IPS DF 6.9 (cell line): ENCODE data around the gene RENBP.

Experiments
- DNase-seq: peaks from one replicate; pipeline ENCODE4 v3.0.0-alpha.2; 2013; ENCODE audit warnings: low read depth, low spot score
- H3K27ac ChIP-seq: one replicate; pipeline ENCODE4 v1.5.1; 2013; ENCODE audit warnings: low read length, control low read depth
- H3K27me3 ChIP-seq: 2 replicates; pipeline ENCODE4 v1.6.1; 2013; ENCODE audit warnings: mild to moderate bottlenecking, low read length; ENCODE audit not compliant: control insufficient read depth, insufficient read depth
- H3K36me3 ChIP-seq: 2 replicates; pipeline ENCODE4 v1.6.1; 2013; ENCODE audit warnings: low read length; ENCODE audit not compliant: control insufficient read depth, insufficient read depth
- H3K4me1 ChIP-seq: 2 replicates; pipeline ENCODE4 v1.6.1; 2013; ENCODE audit warnings: low read length; ENCODE audit not compliant: control insufficient read depth, insufficient read depth
- H3K4me3 ChIP-seq: 2 replicates; pipeline ENCODE4 v1.5.1; 2013; ENCODE audit warnings: mild to moderate bottlenecking, low read length
- H3K9me3 ChIP-seq: 2 replicates; pipeline ENCODE4 v1.6.1; 2013; ENCODE audit warnings: low read length, inconsistent platforms; ENCODE audit not compliant: control insufficient read depth, insufficient read depth
- WGBS: extraction: QIAGEN DNeasy Blood & Tissue Kit; methylation state at CpG from one replicate; pipeline ENCODE4 v1.1.7; 2013; ENCODE audit warnings: mixed read lengths, missing lambda C conversion rate; ENCODE audit not compliant: insufficient read length, insufficient coverage; 5-methylcytosine and 5-hydroxymethylcytosine counted together

RENBP gene

GRCh38 chrX:153907456-153907855, 37.0 kb downstream of the RENBP start:
- no peaks in the 10 kb centered on the region for H3K27me3 ChIP-seq
- H3K4me3 ChIP-seq, result no peak overlapping the region
- DNase-seq, result no peak
- H3K36me3 ChIP-seq, result no peaks in the 10 kb centered on the region; the same call in 1 of the 2 replicates
- no peak overlapping the region for H3K27ac ChIP-seq
- peaks cover 3% of the 10 kb centered on the region; the same call in 1 of the 2 replicates for H3K4me1 ChIP-seq
- WGBS, result no CpG with 5 or more reads among the region's 12 CpGs
- H3K9me3 ChIP-seq, result no peaks in the 10 kb centered on the region

DNA sequence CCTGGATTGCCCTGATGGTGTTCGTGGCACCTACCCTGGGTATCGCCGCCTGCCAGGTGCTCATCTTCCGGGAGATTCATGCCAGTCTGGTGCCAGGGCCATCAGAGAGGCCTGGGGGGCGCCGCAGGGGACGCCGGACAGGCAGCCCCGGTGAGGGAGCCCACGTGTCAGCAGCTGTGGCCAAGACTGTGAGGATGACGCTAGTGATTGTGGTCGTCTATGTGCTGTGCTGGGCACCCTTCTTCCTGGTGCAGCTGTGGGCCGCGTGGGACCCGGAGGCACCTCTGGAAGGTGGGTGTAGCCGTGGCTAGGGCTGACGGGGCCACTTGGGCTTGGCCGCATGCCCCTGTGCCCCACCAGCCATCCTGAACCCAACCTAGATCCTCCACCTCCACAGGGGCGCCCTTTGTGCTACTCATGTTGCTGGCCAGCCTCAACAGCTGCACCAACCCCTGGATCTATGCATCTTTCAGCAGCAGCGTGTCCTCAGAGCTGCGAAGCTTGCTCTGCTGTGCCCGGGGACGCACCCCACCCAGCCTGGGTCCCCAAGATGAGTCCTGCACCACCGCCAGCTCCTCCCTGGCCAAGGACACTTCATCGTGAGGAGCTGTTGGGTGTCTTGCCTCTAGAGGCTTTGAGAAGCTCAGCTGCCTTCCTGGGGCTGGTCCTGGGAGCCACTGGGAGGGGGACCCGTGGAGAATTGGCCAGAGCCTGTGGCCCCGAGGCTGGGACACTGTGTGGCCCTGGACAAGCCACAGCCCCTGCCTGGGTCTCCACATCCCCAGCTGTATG, 38.1 kb downstream of the RENBP start:
- Histone ChIP-seq H3K4me1 (peaks cover 4% of the 10 kb centered on the region), H3K27me3 (no peaks in the 10 kb centered on the region), H3K27ac (no peak overlapping the region), H3K4me3 (no peak overlapping the region), H3K9me3 (no peaks in the 10 kb centered on the region), H3K36me3 (no peaks in the 10 kb centered on the region; the same call in 1 of the 2 replicates)
- no peak for DNase-seq
- WGBS, result no CpG with 5 or more reads among the region's 27 CpGs

GRCh38 chrX:153905481-153906095, 38.9 kb downstream of the RENBP start:
- no peak for DNase-seq
- Histone ChIP-seq H3K36me3 (no peaks in the 10 kb centered on the region; the same call in 1 of the 2 replicates), H3K27me3 (no peaks in the 10 kb centered on the region), H3K4me1 (peaks cover 6% of the 10 kb centered on the region), H3K27ac (no peak overlapping the region), H3K9me3 (no peaks in the 10 kb centered on the region), H3K4me3 (no peak overlapping the region)
- no CpG with 5 or more reads among the region's 32 CpGs for WGBS

DNA sequence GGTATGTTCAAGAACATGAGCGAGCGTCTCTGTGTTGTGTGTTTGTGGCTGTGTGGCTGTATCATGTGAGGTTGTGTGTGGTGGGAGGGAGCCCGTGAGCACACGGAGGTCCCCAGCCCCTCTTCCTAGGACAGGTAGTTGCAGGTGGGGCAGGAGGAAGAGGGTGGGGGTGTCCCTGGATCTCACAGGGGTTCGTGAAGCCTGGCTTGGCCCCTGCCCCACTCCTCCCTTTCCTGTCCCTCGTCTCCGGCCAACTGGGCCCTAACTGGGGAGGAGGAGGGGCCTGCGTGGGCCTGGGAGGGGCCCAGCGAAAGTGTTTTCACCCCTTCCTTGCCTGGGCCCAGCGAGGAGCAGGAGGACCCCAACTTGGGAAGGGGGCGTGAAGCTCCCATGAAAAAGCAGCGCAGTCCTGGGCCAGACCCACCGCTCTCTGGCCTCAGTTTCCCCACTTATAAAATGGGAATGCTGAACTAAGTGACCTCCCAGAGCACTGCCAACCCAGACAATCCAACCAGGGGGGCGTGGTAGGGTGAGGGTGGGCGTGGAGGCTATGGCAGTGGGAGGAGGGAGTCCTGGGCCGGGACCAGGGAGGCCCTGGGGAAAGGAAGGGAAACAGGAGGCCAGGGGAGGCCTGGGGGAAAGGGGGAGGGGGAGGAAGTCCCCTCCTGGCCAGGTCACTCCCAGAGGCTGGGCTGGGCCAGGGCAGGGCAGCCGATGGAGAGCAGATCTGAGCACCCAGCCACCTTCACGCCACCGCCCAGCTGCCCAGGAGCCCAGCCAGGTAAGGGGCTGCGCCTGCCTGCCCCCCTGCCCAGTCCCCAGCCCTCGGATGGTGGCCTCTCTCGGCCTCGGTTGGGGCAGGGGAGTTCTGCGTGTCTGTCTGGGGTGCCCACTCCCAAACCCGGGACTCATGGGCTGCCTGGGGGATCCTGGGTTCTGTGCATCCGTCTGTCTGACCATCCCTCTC, 40.2 kb downstream of the RENBP start, which contains the start of gene AVPR2:
TSS of gene AVPR2 (plus strand) at position 683 of the 967 bp plus-strand sequence. CDS start 473 bp downstream, outside the sequence.
- Histone ChIP-seq H3K4me3 (no peak within 1 kb of the TSS), H3K36me3 (no peaks in the 10 kb centered on the region), H3K4me1 (peaks cover 5% of the 10 kb centered on the region), H3K9me3 (no peaks in the 10 kb centered on the region), H3K27ac (no peak within 1 kb of the TSS), H3K27me3 (no peaks in the 10 kb centered on the region)
- DNase-seq, result no peak
- no CpG with 5 or more reads among the region's 26 CpGs for WGBS

DNA sequence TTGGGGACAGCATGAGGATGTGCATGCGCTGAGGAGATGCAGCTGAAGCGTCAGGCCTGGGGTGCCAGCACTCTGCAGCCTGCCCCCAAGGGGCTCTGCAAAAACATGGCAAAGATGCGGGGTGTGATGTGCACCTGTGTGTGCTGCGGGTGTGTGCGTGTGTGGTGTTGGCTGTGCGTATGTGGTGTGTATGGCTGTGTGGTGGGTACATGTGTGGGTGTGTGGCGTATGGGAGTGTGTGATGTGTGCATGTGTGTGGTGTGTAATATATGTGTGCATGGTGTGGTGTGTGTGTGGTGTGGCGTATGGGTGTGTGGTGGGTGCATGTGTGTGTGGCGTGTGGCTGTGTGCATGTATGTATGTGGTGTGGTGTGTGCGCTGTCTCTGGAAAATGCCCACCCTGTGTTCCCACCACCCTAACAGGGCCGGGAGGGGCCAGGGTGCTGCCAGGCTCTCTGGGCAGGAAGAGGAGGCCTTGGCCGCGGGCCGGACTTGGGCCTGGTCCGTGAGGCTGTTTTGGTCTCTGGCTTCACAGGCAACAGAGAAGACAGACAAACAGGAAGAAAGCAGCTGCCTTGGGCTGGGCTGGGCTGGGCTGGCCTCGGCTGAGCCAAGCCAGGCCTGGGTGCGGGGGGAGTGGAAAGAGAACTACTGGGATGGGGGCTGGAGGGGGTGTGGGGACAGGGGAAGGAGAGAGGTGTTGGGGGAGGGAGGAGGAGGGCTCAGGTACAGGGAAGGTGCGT, 41.0 kb downstream of the RENBP start:
- H3K9me3 ChIP-seq, result no peaks in the 10 kb centered on the region
- H3K4me3 ChIP-seq, result no peak overlapping the region
- no peak overlapping the region for H3K27ac ChIP-seq
- no peaks in the 10 kb centered on the region for H3K36me3 ChIP-seq
- H3K4me1 ChIP-seq, result peaks cover 5% of the 10 kb centered on the region
- no peaks in the 10 kb centered on the region for H3K27me3 ChIP-seq
- 100% methylated on average over 1 of the region's 18 CpGs for WGBS
- no peak for DNase-seq

DNA sequence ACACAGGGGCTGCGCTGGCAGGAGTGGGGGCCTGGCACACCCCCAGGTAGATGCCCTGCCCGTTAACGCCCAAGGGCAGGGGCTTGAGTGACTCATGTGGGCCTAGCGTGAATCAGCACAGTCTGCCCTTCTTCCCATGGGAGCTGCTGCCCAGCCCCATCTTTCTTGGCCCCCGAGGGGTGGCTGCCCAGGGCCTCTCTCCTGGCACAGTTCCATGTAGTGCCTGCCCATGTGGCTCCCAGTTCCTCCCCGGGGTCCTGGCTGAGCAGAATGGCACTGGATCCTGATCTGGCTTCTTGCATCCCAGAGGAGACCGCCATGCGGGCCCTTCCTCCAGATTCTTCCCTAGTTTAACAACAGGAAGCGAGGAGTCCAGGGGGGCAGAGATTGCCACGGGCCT, 42.1 kb downstream of the RENBP start:
- no peak for DNase-seq
- WGBS, result no CpG with 5 or more reads among the region's 10 CpGs
- Histone ChIP-seq H3K27me3 (no peaks in the 10 kb centered on the region), H3K27ac (no peak overlapping the region), H3K9me3 (no peaks in the 10 kb centered on the region), H3K4me3 (no peak overlapping the region), H3K36me3 (no peaks in the 10 kb centered on the region), H3K4me1 (peaks cover 5% of the 10 kb centered on the region)

DNA sequence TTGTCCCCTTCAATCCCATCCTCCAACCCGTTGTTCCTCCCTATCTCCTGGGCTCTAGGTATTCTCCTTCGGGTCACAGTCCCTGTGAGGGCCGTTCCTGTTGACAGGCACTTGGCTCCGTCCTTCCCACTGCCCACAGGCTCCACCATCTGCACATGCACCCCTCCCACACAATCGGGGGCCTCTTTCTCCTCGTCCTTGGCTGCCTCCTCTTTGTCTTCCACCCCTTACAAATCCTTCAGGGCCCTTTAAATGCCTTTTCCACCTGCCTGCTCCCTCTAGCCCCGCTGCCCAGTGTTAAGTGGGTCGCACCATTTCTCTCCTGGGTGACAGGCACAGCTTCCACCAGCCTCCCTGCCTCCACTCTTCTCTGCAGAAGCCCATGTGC, 42.7 kb downstream of the RENBP start:
- H3K27ac ChIP-seq, result no peak overlapping the region
- H3K36me3 ChIP-seq, result no peaks in the 10 kb centered on the region

GRCh38 chrX:153900831-153901752, 43.4 kb downstream of the RENBP start:
- Histone ChIP-seq H3K36me3 (no peaks in the 10 kb centered on the region), H3K4me1 (peaks cover 5% of the 10 kb centered on the region), H3K4me3 (no peak overlapping the region), H3K9me3 (no peaks in the 10 kb centered on the region), H3K27ac (no peak overlapping the region), H3K27me3 (no peaks in the 10 kb centered on the region)
- DNase-seq, result no peak
- 100% methylated on average over 7 of the region's 26 CpGs for WGBS

More for the DNA sequence above, 42.7 kb downstream of the RENBP start:
- H3K9me3 ChIP-seq, result no peaks in the 10 kb centered on the region
- DNase-seq, result no peak
- peaks cover 5% of the 10 kb centered on the region for H3K4me1 ChIP-seq
- no peak overlapping the region for H3K4me3 ChIP-seq
- no peaks in the 10 kb centered on the region for H3K27me3 ChIP-seq
- no CpG with 5 or more reads among the region's 8 CpGs for WGBS

DNA sequence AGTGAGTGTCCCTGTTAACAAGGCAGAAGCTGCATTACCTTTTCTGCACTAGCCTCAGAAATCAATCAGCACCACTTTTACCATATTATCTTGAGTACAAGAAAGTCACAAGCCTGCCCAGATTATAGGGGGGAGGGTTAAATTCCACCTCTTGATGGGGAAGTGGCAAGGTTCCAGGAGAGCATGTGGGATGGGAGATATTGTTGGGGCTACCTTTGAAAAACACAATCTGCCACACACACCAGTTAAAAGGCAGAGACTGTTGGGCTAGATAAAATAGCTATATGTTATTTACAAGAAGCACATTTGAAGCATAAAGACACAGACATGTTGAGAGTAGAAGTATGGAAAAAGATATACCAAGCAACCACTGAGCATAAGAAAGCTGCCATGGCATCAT, 46.5 kb downstream of the RENBP start:
- DNase-seq, result no peak
- Histone ChIP-seq H3K9me3 (no peaks in the 10 kb centered on the region), H3K4me1 (peaks cover 3% of the 10 kb centered on the region; the same call in 1 of the 2 replicates)

More for the DNA sequence above, 46.5 kb downstream of the RENBP start:
- Histone ChIP-seq H3K27ac (no peak overlapping the region), H3K4me3 (no peak overlapping the region), H3K27me3 (no peaks in the 10 kb centered on the region), H3K36me3 (no peaks in the 10 kb centered on the region)
